ENCODE results near the gene CLCC1. TPM values are rescaled to one million over a fixed set of nuclear protein-coding genes. Genes with fewer than 3 reads are reported as not detected.

Gene CLCC1
- total RNA-seq, 2 experiments from 2014 or later = 8.6 to 9.1 TPM

DNA sequence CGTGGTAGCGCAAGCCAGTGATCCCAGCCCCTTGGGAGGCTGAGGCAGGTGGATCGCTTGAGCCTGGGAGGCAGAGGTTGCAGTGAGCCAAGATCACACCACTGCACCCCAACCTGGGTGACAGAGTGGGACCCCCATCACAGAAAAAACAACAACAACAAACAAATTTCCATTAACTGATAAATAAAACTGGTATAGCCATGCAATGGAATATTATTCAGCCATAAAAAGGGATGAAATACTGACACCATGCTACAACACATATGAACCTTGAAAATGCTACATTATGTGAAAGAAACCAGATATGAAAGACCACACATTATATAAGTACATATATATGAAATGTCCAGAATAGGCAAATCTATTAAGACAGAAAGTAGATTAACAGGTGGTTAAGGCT is 12.0 kb downstream of the CLCC1 start:
- peaks cover 12% of the 10 kb centered on the region for H3K36me3 ChIP-seq (ENCODE audit: insufficient read depth, low read length)
- Mint-ChIP-seq H3K9me3 (no peaks in the 10 kb centered on the region), H3K27ac (no peak overlapping the region), H3K36me3 (ENCODE audit: low read depth) (peaks cover 56% of the 10 kb centered on the region), H3K27me3 (no peaks in the 10 kb centered on the region), H3K4me1 (ENCODE audit: low read depth) (peaks cover 21% of the 10 kb centered on the region), H3K4me3 (no peak overlapping the region)
- H3K4me3 ChIP-seq (ENCODE audit: low read length) = no peak overlapping the region
- intact Hi-C loops (cut with DNase I, micrococcal nuclease) = no loop called here
- ChIA-PET POLR2A (interaction anchor here (0.7 to 3.1 kb wide), 2 partner anchors 12 to 149 kb away, joined by 4 to 9 read pairs; partner anchors contain the start of gene CLCC1), CTCF (interaction anchor here (0.8 kb wide), 1 partner anchor 53 kb away, joined by 3 read pairs; no protein-coding TSS in a partner anchor)
- peaks cover 10% of the 10 kb centered on the region for H3K4me1 ChIP-seq (ENCODE audit: insufficient read depth, low read length)
- peaks cover 0 to 5% of the 10 kb centered on the region in 2 experiments for H3K9me3 ChIP-seq (ENCODE audit: control insufficient read depth in 1 of 2, insufficient read depth in 1 of 2, low read length in 2 of 2)
- TF ChIP-seq CTCF (IDR thresholded peaks at IDR 0.05) = no peak
- DNase-seq (no peak), ATAC-seq (ENCODE audit: poor library complexity) (no peak)
- H3K27me3 ChIP-seq (ENCODE audit: control insufficient read depth in 1 of 2, insufficient read depth in 2 of 2, low read length in 2 of 2) = no peaks in the 10 kb centered on the region
- H3K27ac ChIP-seq (ENCODE audit: low read depth in 1 of 2, low read length in 2 of 2) = no peak overlapping the region

DNA sequence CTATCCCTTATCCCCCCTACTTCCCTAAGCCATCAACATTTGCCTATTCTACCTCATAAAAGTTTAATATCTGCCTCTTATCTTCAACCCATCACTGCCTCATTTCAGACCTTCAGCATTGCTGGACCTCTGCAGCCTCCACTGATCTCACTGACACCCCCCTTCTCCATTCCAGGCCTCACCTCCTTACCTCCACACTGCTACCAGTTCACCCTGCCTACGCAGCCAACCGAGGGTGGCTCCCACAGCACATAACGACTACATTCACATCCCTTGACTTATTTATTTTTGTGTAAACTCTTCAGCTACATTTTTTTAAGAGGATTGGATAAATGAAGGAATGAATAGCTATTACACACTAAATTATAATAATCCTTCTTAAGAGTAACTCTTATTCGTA is 14.2 kb downstream of the CLCC1 start:
- no peak overlapping the region for H3K27ac Mint-ChIP-seq
- H3K4me1 Mint-ChIP-seq (ENCODE audit: low read depth) = peaks cover 17% of the 10 kb centered on the region
- H3K4me3 ChIP-seq (ENCODE audit: low read length) = no peak overlapping the region
- peaks cover 19% of the 10 kb centered on the region for H3K36me3 ChIP-seq (ENCODE audit: insufficient read depth, low read length)
- no peak for TF ChIP-seq CTCF (IDR thresholded peaks at IDR 0.05)
- no peaks in the 10 kb centered on the region for H3K4me1 ChIP-seq (ENCODE audit: insufficient read depth, low read length)
- no peak overlapping the region for H3K4me3 Mint-ChIP-seq
- H3K36me3 Mint-ChIP-seq (ENCODE audit: low read depth) = peaks cover 61% of the 10 kb centered on the region
- no peaks in the 10 kb centered on the region for H3K9me3 Mint-ChIP-seq
- DNase-seq (no peak), ATAC-seq (ENCODE audit: poor library complexity) (no peak)
- ChIA-PET POLR2A (interaction anchor here (2.6 kb wide), 1 partner anchor 14 kb away, joined by 8 read pairs; the partner anchor contains the start of gene CLCC1), CTCF (no interaction called here)
- no peaks in the 10 kb centered on the region for H3K27me3 ChIP-seq (ENCODE audit: control insufficient read depth in 1 of 2, insufficient read depth in 2 of 2, low read length in 2 of 2)
- intact Hi-C loops (cut with DNase I, micrococcal nuclease) = no loop called here
- H3K27me3 Mint-ChIP-seq = no peaks in the 10 kb centered on the region
- H3K9me3 ChIP-seq (ENCODE audit: control insufficient read depth in 1 of 2, insufficient read depth in 1 of 2, low read length in 2 of 2) = no peaks in the 10 kb centered on the region
- H3K27ac ChIP-seq (ENCODE audit: low read depth in 1 of 2, low read length in 2 of 2) = no peak overlapping the region

DNA sequence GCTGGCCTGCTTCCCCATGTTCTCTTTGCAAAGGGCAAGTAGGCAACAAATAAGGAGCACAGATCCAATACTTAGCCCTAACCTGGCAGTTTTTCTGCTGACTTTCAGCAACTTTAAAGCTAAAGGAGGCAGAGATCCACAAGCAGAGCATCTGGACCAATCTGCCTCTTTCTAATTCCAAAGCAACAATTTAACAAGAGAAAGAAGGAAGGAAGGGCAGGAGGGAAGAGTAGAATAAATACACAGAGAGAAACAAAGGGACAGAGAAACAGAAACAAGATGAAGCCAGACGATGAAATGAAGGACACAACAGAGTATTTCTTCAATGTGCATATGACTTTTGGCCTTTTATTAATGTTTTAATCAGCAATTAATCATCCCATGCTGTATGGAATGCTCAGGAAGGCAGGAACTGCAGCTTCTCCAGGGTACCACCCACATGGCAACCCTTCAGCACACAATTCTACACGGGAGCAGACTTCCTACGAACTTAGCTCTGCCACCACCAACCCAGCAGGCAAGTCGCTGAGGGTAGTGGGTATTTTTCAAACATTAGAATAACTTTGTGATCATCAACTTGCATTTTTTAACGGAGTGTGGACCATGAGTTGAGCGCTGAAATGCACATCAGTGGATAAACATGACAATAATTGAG is 15.3 kb downstream of the CLCC1 start:
- Histone ChIP-seq H3K27ac (ENCODE audit: low read depth in 1 of 2, low read length in 2 of 2) (no peak overlapping the region), H3K4me1 (ENCODE audit: insufficient read depth, low read length) (no peaks in the 10 kb centered on the region), H3K9me3 (ENCODE audit: control insufficient read depth in 1 of 2, insufficient read depth in 1 of 2, low read length in 2 of 2) (no peaks in the 10 kb centered on the region), H3K4me3 (ENCODE audit: low read length) (no peak overlapping the region), H3K36me3 (ENCODE audit: insufficient read depth, low read length) (peaks cover 25% of the 10 kb centered on the region), H3K27me3 (ENCODE audit: control insufficient read depth in 1 of 2, insufficient read depth in 2 of 2, low read length in 2 of 2) (no peaks in the 10 kb centered on the region)
- H3K36me3 Mint-ChIP-seq (ENCODE audit: low read depth) = peaks cover 61% of the 10 kb centered on the region
- H3K27ac Mint-ChIP-seq = no peak overlapping the region
- H3K27me3 Mint-ChIP-seq = no peaks in the 10 kb centered on the region
- POLR2A ChIA-PET = interaction anchor here (2.6 kb wide), 1 partner anchor 15 kb away, joined by 8 read pairs; the partner anchor contains the start of gene CLCC1
- H3K9me3 Mint-ChIP-seq = no peaks in the 10 kb centered on the region
- no peak for ATAC-seq (ENCODE audit: poor library complexity)
- DNase-seq = no peak
- intact Hi-C loops (cut with DNase I, micrococcal nuclease) = no loop called here
- peaks cover 17% of the 10 kb centered on the region for H3K4me1 Mint-ChIP-seq (ENCODE audit: low read depth)
- no peak overlapping the region for H3K4me3 Mint-ChIP-seq
- CTCF ChIA-PET = no interaction called here
- no peak for TF ChIP-seq CTCF (IDR thresholded peaks at IDR 0.05)

Measured in CD4-positive, alpha-beta T cell (primary cell).